HG03442 (cell line): Measurements from ENCODE around the gene CRISPLD2.

ENCODE experiments used
- ATAC-seq: cut with Tn5 transposase; IDR thresholded peaks from one replicate; pipeline ENCODE4 v1.9.1; 2021; ENCODE audit warnings: mild to moderate bottlenecking, moderate library complexity; ENCODE audit not compliant: unreplicated experiment

Gene CRISPLD2

DNA sequence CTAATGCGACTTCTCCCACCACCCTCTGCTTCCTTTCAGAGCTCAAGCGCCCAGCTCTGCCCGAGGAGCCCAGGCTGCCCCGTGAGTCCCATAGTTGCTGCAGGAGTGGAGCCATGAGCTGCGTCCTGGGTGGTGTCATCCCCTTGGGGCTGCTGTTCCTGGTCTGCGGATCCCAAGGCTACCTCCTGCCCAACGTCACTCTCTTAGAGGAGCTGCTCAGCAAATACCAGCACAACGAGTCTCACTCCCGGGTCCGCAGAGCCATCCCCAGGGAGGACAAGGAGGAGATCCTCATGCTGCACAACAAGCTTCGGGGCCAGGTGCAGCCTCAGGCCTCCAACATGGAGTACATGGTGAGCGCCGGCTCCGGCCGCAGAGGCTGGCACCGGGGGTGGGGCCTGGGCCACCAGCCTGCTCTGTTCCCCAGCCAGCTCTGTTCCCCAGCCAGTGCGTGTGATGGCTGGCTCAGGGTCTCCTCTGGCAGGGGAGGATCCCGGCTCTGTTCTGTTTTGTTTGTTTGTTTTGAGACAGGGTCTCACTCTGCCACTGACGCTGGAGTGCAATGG, 18.7 kb downstream of the CRISPLD2 start:
- ATAC-seq: no peak

- ATAC-seq: no peak
Observed at GRCh38 chr16:84839054-84839453, 19.3 kb downstream of the CRISPLD2 start.

DNA sequence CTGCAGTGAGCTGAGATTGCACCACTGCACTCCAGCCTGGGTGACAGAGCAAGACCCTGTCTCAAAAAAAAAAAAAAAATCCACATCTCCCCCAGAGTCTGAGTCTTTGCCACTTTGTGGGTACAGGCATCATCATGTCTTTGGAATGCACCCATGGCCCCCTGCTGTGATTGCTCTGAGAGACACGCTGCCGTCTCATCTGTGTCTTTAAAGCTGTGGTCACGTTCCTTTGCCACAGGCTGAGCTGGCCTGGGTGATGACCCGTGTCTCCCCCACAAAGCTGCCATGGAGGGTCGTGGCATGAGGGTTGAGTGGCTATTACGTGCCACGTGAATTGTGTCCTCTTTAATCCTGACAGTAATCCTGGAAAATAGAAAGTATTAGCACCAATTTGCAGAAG, 20.2 kb downstream of the CRISPLD2 start:
- ATAC-seq: no peak

GRCh38 chr16:84840687-84841627, 21.2 kb downstream of the CRISPLD2 start:
- no peak for ATAC-seq

GRCh38 chr16:84841787-84842300, 22.1 kb downstream of the CRISPLD2 start:
- no peak for ATAC-seq

DNA sequence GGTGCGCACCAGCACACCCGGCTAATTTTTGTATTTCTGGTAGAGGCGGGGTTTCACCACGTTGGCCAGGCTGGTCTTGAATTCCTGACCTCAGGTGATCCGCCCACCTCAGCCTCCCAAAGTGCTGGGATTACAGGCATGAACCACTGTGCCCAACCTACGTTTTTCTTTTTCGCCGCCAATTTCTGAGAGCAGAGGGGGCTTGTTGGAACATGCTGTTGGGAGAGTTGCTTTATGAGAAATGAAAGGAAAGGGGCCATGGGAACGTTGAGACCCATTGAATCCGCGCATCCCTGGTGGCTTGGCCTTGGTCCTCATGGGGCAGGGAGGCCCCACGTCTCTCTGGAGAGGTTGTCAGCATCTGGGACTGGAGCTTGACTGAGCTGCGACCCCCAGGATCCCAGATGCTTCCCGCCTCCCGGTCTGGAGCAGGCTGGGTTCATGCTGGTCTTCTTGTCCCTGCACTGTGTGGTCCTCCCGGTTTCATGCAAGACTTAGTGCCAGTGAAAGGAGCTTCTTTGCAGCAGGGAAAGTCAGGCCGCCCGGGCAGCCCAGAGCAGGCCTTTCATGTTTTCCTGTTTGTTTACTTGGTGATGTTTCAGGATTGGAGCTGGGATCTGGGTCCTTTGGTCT, 22.8 kb downstream of the CRISPLD2 start:
- no peak for ATAC-seq

GRCh38 chr16:84843149-84844048, 23.6 kb downstream of the CRISPLD2 start:
- no peak for ATAC-seq

GRCh38 chr16:84844049-84844350, 24.2 kb downstream of the CRISPLD2 start:
- ATAC-seq: no peak

DNA sequence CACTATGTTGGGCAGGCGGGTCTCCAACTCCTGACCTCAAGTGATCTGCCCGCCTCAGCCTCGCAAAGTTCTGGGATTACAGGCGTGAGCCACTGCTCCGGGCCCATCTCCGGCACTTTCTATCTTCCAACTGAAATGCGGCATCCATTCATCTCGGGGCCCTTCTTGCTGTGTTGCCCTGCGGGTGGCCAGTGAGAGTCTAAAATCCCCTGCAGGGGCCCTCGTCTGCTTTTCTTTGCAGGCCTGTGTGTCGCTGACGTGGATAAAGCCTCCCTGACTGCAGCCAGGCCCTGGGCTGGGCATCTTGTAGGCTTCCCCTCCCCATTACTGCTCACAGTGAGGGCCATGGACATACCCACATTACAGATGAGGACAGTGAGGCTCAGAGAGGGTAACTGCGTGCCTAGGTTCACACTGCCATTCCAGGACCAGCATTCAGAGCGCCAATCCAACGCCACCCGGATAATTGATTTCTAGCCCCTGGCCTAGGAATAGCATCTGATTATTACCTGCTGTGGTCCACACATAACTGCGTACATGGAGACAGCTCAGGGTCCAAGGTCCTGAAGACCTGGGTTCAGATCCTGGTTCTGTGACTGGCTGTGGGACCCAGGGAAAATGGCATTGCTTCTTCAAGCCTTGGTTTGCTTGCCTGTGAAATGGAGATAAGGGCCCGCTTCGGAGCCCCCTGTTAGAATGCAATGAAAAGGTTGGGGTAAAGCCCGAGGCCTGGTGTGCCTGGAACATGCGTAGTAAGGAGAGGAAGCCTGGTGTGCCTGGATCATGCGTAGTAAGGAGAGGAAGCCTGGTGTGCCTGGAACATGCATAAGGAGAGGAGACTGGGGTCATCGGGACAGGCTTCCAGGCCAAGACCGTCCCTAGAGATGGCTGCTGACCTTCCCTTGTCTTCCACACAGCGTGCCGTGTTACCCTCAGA, 25.0 kb downstream of the CRISPLD2 start:
- no peak for ATAC-seq

GRCh38 chr16:84845496-84846002, 25.8 kb downstream of the CRISPLD2 start:
- no peak for ATAC-seq

- ATAC-seq: no peak
Observed at GRCh38 chr16:84847564-84848355, 28.0 kb downstream of the CRISPLD2 start.

DNA sequence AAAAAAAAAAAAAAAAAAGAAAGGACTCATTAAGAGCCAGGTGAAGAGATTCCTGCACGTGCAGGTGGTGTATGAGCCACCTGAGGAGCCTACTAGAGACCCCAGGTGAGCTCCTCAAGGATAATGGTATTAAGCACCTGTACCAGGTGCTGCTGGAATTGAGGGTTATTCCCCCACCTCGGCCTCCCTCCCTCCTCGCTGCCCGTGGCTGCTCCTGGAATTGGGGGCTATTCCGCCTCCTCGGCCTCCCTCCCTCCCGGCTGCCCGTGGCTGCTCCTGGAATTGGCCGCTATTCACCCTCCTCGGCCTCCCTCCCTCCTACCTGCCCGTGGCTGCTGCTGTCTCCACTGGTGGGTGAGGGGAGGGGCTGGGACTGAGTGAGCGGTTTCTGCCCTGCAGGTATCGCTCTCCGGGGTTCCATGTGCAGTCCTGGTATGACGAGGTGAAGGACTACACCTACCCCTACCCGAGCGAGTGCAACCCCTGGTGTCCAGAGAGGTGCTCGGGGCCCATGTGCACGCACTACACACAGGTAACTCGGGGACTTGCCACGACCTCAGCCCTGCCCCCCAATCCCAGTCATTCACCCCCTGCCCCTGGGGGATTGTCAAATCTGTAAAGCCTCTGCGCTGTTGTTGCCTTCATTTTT, 29.3 kb downstream of the CRISPLD2 start:
- ATAC-seq: no peak

DNA sequence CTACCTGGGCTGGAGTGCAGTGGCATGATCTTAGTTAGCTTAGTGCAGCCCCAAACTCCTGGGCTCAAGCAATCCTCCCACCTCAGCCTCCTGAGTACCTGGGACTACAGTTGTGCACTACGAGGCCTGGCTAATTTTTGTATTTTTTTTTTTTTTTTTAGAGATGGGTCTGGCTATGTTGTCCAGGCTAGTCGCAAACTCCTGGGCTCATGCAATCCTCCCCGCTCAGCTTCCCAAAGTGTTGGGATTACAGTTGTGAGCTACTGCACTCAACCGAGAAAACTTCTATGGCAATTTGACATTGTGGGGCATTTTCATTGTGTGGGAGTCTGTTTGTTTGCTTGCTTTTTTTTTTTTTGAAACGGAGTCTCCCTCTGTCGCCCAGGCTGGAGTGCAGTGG, 30.0 kb downstream of the CRISPLD2 start:
- ATAC-seq: no peak

GRCh38 chr16:84850714-84851113, 30.9 kb downstream of the CRISPLD2 start:
- ATAC-seq: no peak

- ATAC-seq: no peak
Observed at GRCh38 chr16:84851192-84852127, 31.7 kb downstream of the CRISPLD2 start.

GRCh38 chr16:84853534-84853933, 33.7 kb downstream of the CRISPLD2 start:
- ATAC-seq: no peak

DNA sequence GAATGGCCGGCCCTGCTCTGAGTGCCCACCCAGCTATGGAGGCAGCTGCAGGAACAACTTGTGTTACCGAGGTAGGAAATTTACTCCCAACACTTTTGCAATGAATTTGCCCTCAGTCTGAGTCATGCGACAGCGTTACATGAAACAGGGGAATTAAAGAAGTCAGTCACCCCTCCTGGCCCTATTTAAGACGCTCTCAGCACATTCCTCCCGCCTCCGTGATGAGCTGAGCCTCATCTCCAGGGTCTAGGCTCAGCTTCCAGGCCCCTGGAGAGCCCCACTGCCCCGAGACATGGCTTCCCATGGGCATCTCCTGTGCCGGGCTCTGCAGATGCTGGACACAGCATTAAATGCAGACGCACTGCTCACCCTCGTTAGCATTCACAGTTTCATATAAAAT, 35.0 kb downstream of the CRISPLD2 start:
- no peak for ATAC-seq
